Activated T-helper 2 cell treated with anti-CD3 and anti-CD28 coated beads, Interferon-gamma antibody, Interleukin-2, Interleukin-4, amounts not matched to agents 10 μg/mL and 5 μg/mL and 100 μg/mL, durations not matched to agents 14 hours and 24 hours and 36 hours (primary cell): Measurements from ENCODE around the gene ATG16L1. TPM values are rescaled to one million over a fixed set of nuclear protein-coding genes. Genes with fewer than 3 reads are reported as not detected.
A peak's percentile ranks its signal among the peaks of the same experiment; 100 is the strongest.

Experiments
- DNase-seq: peaks from one replicate; pipeline ENCODE4 v3.0.0; 2021; ENCODE audit warnings: low spot score
- H3K27ac Mint-ChIP-seq: one replicate; pipeline ENCODE4 v1.8.0; 2021; ENCODE audit warnings: mixed read lengths
- H3K27me3 Mint-ChIP-seq: one replicate; pipeline ENCODE4 v1.8.0; 2021; ENCODE audit warnings: low read depth, mixed read lengths
- H3K36me3 Mint-ChIP-seq: one replicate; pipeline ENCODE4 v1.8.0; 2021; ENCODE audit warnings: low read depth, mixed read lengths
- H3K4me1 Mint-ChIP-seq: one replicate; pipeline ENCODE4 v1.8.0; 2021; ENCODE audit warnings: low read depth, mixed read lengths
- H3K4me3 Mint-ChIP-seq: one replicate; pipeline ENCODE4 v1.8.0; 2021; ENCODE audit warnings: low read depth, mild to moderate bottlenecking, moderate library complexity, mixed read lengths
- H3K9me3 Mint-ChIP-seq: one replicate; pipeline ENCODE4 v1.8.0; 2021; ENCODE audit warnings: mixed read lengths
- intact Hi-C: fragments of 100-400 bp; cut with micrococcal nuclease; formaldehyde crosslinking; loops from one replicate; pipeline ENCODE4 v1.15.1; 2023
- total RNA-seq: library from RNA; stranded (reverse); gene quantifications from 2 replicates; pipeline ENCODE4 v1.2.3, GENCODE V29; 2022

ATG16L1 gene
- total RNA-seq: 33.5 and 35.5 TPM in 2 replicates

- intact Hi-C loops: loop anchor here (1.0 to 5.0 kb wide), 4 partner anchors 17 to 644 kb away; partner anchors contain the start of gene INPP5D
- Mint-ChIP-seq H3K9me3 (no peaks in the 10 kb centered on the region), H3K27ac (peak within 1 kb of the TSS; percentile 95), H3K27me3 (no peaks in the 10 kb centered on the region), H3K4me3 (peak within 1 kb of the TSS; percentile 92), H3K4me1 (peaks cover 54% of the 10 kb centered on the region), H3K36me3 (peaks cover 28% of the 10 kb centered on the region)
- DNase-seq: peak; percentile 94
Measured at GRCh38 chr2:233251306-233252116, at the start of gene ATG16L1. ATG16L1 (plus strand) TSS chr2:233251673; CDS start chr2:233251828, 155 bp downstream.

- no peaks in the 10 kb centered on the region for H3K4me1 Mint-ChIP-seq
- no peaks in the 10 kb centered on the region for H3K27me3 Mint-ChIP-seq
- intact Hi-C loops: no loop called here
- peaks cover 62% of the 10 kb centered on the region for H3K36me3 Mint-ChIP-seq
- no peak overlapping the region for H3K27ac Mint-ChIP-seq
- H3K9me3 Mint-ChIP-seq: peaks cover 8% of the 10 kb centered on the region
- no peak for DNase-seq
- H3K4me3 Mint-ChIP-seq: no peak overlapping the region
Measured at GRCh38 chr2:233202531-233202944, 48.9 kb upstream of the ATG16L1 start.

- peaks cover 8% of the 10 kb centered on the region for H3K9me3 Mint-ChIP-seq
- H3K27ac Mint-ChIP-seq: no peak overlapping the region
- DNase-seq: no peak
- intact Hi-C loops: no loop called here
- H3K27me3 Mint-ChIP-seq: no peaks in the 10 kb centered on the region
- peaks cover 59% of the 10 kb centered on the region for H3K36me3 Mint-ChIP-seq
- no peaks in the 10 kb centered on the region for H3K4me1 Mint-ChIP-seq
- no peak overlapping the region for H3K4me3 Mint-ChIP-seq
Measured at GRCh38 chr2:233203060-233203459, 48.4 kb upstream of the ATG16L1 start.

GRCh38 chr2:233204286-233204936 lies 47.1 kb upstream of the ATG16L1 start:
- H3K4me1 Mint-ChIP-seq: peaks cover 2% of the 10 kb centered on the region
- no peak for DNase-seq
- peaks cover 8% of the 10 kb centered on the region for H3K9me3 Mint-ChIP-seq
- intact Hi-C loops: no loop called here
- no peak overlapping the region for H3K27ac Mint-ChIP-seq
- peaks cover 56% of the 10 kb centered on the region for H3K36me3 Mint-ChIP-seq
- no peaks in the 10 kb centered on the region for H3K27me3 Mint-ChIP-seq
- no peak overlapping the region for H3K4me3 Mint-ChIP-seq

- peaks cover 4% of the 10 kb centered on the region for H3K4me1 Mint-ChIP-seq
- intact Hi-C loops: no loop called here
- no peaks in the 10 kb centered on the region for H3K27me3 Mint-ChIP-seq
- H3K27ac Mint-ChIP-seq: no peak overlapping the region
- peaks cover 27% of the 10 kb centered on the region for H3K36me3 Mint-ChIP-seq
- no peak overlapping the region for H3K4me3 Mint-ChIP-seq
- DNase-seq: no peak
- no peaks in the 10 kb centered on the region for H3K9me3 Mint-ChIP-seq
Measured at GRCh38 chr2:233208382-233209116, 42.9 kb upstream of the ATG16L1 start.

- no peaks in the 10 kb centered on the region for H3K27me3 Mint-ChIP-seq
- peaks cover 21% of the 10 kb centered on the region for H3K36me3 Mint-ChIP-seq
- H3K27ac Mint-ChIP-seq: no peak overlapping the region
- intact Hi-C loops: no loop called here
- no peak for DNase-seq
- H3K4me1 Mint-ChIP-seq: peaks cover 4% of the 10 kb centered on the region
- no peaks in the 10 kb centered on the region for H3K9me3 Mint-ChIP-seq
- H3K4me3 Mint-ChIP-seq: no peak overlapping the region
Measured at GRCh38 chr2:233209117-233209532, 42.3 kb upstream of the ATG16L1 start.

GRCh38 chr2:233209533-233210171 lies 41.8 kb upstream of the ATG16L1 start:
- intact Hi-C loops: no loop called here
- Mint-ChIP-seq H3K9me3 (no peaks in the 10 kb centered on the region), H3K4me1 (peaks cover 4% of the 10 kb centered on the region)

GRCh38 chr2:233210281-233210680 lies 41.2 kb upstream of the ATG16L1 start:
- no peaks in the 10 kb centered on the region for H3K9me3 Mint-ChIP-seq
- no peaks in the 10 kb centered on the region for H3K27me3 Mint-ChIP-seq
- H3K36me3 Mint-ChIP-seq: peaks cover 14% of the 10 kb centered on the region
- H3K4me1 Mint-ChIP-seq: peaks cover 4% of the 10 kb centered on the region
- no peak for DNase-seq
- H3K27ac Mint-ChIP-seq: no peak overlapping the region
- H3K4me3 Mint-ChIP-seq: no peak overlapping the region
- intact Hi-C loops: no loop called here

More at GRCh38 chr2:233209533-233210171, 41.8 kb upstream of the ATG16L1 start:
- DNase-seq: no peak
- Mint-ChIP-seq H3K36me3 (peaks cover 19% of the 10 kb centered on the region), H3K27me3 (no peaks in the 10 kb centered on the region), H3K27ac (no peak overlapping the region), H3K4me3 (no peak overlapping the region)

GRCh38 chr2:233210843-233211547 lies 40.5 kb upstream of the ATG16L1 start:
- intact Hi-C loops: no loop called here
- H3K27ac Mint-ChIP-seq: no peak overlapping the region

GRCh38 chr2:233211548-233211895 lies 40.0 kb upstream of the ATG16L1 start:
- Mint-ChIP-seq H3K9me3 (no peaks in the 10 kb centered on the region), H3K4me1 (peaks cover 4% of the 10 kb centered on the region), H3K27me3 (no peaks in the 10 kb centered on the region), H3K36me3 (peaks cover 14% of the 10 kb centered on the region), H3K27ac (no peak overlapping the region), H3K4me3 (no peak overlapping the region)
- intact Hi-C loops: no loop called here
- DNase-seq: no peak

More at GRCh38 chr2:233210843-233211547, 40.5 kb upstream of the ATG16L1 start:
- Mint-ChIP-seq H3K4me3 (no peak overlapping the region), H3K9me3 (no peaks in the 10 kb centered on the region), H3K36me3 (peaks cover 14% of the 10 kb centered on the region), H3K4me1 (peaks cover 4% of the 10 kb centered on the region), H3K27me3 (no peaks in the 10 kb centered on the region)
- DNase-seq: no peak

- DNase-seq: no peak
- no peaks in the 10 kb centered on the region for H3K27me3 Mint-ChIP-seq
- H3K9me3 Mint-ChIP-seq: no peaks in the 10 kb centered on the region
- no peak overlapping the region for H3K27ac Mint-ChIP-seq
- H3K4me3 Mint-ChIP-seq: no peak overlapping the region
- intact Hi-C loops: no loop called here
- peaks cover 8% of the 10 kb centered on the region for H3K36me3 Mint-ChIP-seq
- peaks cover 4% of the 10 kb centered on the region for H3K4me1 Mint-ChIP-seq
Measured at GRCh38 chr2:233213011-233213410, 38.5 kb upstream of the ATG16L1 start.

- Mint-ChIP-seq H3K27me3 (no peaks in the 10 kb centered on the region), H3K4me1 (peaks cover 4% of the 10 kb centered on the region), H3K27ac (no peak overlapping the region), H3K4me3 (no peak overlapping the region), H3K36me3 (peaks cover 8% of the 10 kb centered on the region), H3K9me3 (no peaks in the 10 kb centered on the region)
- intact Hi-C loops: no loop called here
- no peak for DNase-seq
Measured at GRCh38 chr2:233213975-233214374, 37.5 kb upstream of the ATG16L1 start.
